ENCODE data around the gene LRRC25.
"Not testable (repeated sequence)": the region's sequence is repeated elsewhere in the genome, so short reads cannot be mapped to it uniquely, and the experiment has no call there.

GRCh38 chr19:18405754-18406153 lies 8.3 kb upstream of the LRRC25 start:
- TF ChIP-seq, protein P1, sequence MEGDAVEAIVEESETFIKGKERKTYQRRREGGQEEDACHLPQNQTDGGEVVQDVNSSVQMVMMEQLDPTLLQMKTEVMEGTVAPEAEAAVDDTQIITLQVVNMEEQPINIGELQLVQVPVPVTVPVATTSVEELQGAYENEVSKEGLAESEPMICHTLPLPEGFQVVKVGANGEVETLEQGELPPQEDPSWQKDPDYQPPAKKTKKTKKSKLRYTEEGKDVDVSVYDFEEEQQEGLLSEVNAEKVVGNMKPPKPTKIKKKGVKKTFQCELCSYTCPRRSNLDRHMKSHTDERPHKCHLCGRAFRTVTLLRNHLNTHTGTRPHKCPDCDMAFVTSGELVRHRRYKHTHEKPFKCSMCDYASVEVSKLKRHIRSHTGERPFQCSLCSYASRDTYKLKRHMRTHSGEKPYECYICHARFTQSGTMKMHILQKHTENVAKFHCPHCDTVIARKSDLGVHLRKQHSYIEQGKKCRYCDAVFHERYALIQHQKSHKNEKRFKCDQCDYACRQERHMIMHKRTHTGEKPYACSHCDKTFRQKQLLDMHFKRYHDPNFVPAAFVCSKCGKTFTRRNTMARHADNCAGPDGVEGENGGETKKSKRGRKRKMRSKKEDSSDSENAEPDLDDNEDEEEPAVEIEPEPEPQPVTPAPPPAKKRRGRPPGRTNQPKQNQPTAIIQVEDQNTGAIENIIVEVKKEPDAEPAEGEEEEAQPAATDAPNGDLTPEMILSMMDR (conservative IDR thresholded peaks at IDR 0.05; ENCODE audit: low read length): not testable (repeated sequence)
- TF ChIP-seq EZH2phosphoT487 (IDR thresholded peaks at IDR 0.05; ENCODE audit: borderline replicate concordance, low read depth, low read length): not testable (repeated sequence)

Data from OCI-LY7 (cell line).